Measurements from ENCODE around the gene UBE2F.
"Not testable (repeated sequence)": the region's sequence is repeated elsewhere in the genome, so short reads cannot be mapped to it uniquely, and the experiment has no call there.

UBE2F gene

DNA sequence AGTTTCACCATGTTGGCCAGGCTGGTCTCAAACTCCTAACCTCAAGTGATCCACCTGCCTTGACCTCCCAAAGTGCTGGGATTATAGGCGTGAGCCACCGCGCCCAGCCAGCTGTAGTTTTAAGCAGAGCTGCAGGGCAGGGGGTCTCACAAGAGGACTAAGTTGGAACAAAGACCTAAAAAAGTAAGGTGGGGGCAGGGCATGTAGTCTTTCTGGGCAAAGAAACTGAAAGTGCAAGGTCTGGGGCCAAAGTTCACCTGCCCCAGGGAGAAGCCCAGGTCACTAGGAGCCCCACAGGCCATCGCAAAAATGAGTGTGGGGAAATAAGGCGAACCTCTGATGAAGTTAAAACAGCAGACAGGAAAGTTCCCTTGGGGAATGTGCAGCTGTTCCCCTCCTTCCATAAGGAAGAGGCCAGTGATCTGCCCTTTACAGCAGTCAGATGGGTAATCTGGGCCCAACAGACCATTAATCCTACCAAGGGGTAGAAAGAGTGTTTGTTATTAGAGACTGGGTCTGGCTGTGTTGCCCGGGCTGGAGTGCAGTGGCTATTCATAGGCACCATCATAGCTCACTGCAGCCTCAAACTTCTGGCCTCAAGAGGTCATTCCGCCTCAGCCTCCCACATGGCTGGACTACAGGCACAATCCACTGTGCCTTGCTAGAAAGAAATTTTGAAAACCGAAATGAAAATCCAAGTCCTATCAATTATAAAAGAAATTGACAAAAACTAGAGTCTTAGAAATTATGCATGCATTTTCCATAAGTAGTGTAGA is 96.8 kb downstream of the UBE2F start:
- H3K9me3 ChIP-seq (ENCODE audit: control insufficient read depth in 5 of 5, low read length in 5 of 5), result no peaks in the 10 kb centered on the region

DNA sequence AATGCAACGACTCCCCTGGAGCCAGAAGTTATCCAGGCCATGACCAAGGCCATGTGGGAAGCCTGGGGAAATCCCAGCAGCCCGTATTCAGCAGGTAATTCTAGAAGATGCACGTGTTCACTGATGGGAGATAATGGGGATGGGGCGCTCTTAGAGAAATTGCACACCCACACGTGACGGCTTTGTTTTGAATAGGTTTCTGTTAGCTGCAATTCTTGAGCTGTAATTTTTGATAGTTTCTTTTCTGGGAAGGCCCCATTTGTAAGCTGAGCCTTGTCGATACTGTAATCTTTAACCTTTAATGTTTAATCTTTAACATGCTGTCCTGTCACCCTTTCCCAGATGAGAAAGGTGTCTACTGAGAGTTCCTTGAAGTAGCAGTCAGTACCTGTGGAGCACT is 97.6 kb downstream of the UBE2F start:
- no peaks in the 10 kb centered on the region for H3K9me3 ChIP-seq (ENCODE audit: control insufficient read depth in 5 of 5, low read length in 5 of 5)
- H3K36me3 ChIP-seq (ENCODE audit: control insufficient read depth in 5 of 5, insufficient read depth in 5 of 5, low read length in 5 of 5), result peaks cover 3 to 28% (median 11%) of the 10 kb centered on the region in 5 donors
- H3K27ac ChIP-seq (ENCODE audit: low read depth, low read length), result no peak overlapping the region
- no peak overlapping the region for H3K4me3 ChIP-seq (ENCODE audit: low read depth in 1 of 5, low read length in 5 of 5)
- no peak overlapping the region for H3K9ac ChIP-seq (ENCODE audit: low read length in 5 of 5)
- H3K4me1 ChIP-seq (ENCODE audit: control insufficient read depth in 5 of 5, insufficient read depth in 5 of 5, low read length in 5 of 5), result peaks cover 10 to 25% (median 20%) of the 10 kb centered on the region in 5 donors
- H3K27me3 ChIP-seq (ENCODE audit: control insufficient read depth in 5 of 5, insufficient read depth in 4 of 5, low read length in 5 of 5), result no peaks in the 10 kb centered on the region

More for the DNA sequence above, 96.8 kb downstream of the UBE2F start:
- no peaks in the 10 kb centered on the region for H3K27me3 ChIP-seq (ENCODE audit: control insufficient read depth in 5 of 5, insufficient read depth in 4 of 5, low read length in 5 of 5)
- peaks cover 3 to 24% (median 8%) of the 10 kb centered on the region in 5 donors for H3K36me3 ChIP-seq (ENCODE audit: control insufficient read depth in 5 of 5, insufficient read depth in 5 of 5, low read length in 5 of 5)
- peaks cover 10 to 23% (median 19%) of the 10 kb centered on the region in 5 donors for H3K4me1 ChIP-seq (ENCODE audit: control insufficient read depth in 5 of 5, insufficient read depth in 5 of 5, low read length in 5 of 5)
- H3K4me3 ChIP-seq (ENCODE audit: low read depth in 1 of 5, low read length in 5 of 5), result no peak overlapping the region
- H3K27ac ChIP-seq (ENCODE audit: low read depth, low read length), result no peak overlapping the region
- no peak overlapping the region for H3K9ac ChIP-seq (ENCODE audit: low read length in 5 of 5)

DNA sequence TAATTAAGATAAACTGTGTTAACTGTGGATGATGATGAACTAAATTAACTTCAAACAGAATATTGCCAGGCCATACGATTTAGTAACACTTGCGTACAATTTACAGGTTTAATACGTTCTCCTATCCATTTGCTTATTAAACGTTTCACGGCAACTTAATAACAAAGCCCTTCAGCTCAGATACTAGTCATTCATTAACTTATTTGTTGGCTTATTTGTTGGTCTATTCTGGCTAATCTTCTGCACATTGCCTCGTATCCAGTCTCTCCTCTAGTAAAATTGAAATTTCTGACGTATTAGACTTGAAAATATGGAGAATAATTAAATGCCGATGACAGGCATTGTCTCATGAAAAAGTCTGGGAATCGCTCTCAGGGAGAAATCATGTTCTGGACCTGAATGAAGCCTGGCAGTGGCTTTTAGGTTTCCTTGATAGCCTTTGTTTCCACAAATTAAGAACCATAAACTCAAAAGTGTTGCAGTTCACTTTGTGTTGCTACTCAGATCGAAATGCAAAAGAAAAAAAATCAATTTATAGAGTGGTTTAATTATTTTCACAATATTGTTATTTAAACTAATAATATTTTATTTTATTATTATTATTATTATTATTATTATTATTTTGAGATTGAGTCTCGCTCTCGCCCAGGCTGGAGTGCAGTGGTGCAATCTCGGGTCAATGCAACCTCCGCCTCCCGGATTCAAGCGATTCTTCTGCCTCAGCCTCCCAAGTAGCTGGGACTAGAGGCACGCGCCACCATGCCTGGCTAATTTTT is 98.4 kb downstream of the UBE2F start:
- Histone ChIP-seq H3K9ac (ENCODE audit: low read length in 5 of 5) (no peak overlapping the region), H3K4me3 (ENCODE audit: low read depth in 1 of 5, low read length in 5 of 5) (no peak overlapping the region), H3K4me1 (ENCODE audit: control insufficient read depth in 5 of 5, insufficient read depth in 5 of 5, low read length in 5 of 5) (peaks cover 5 to 18% (median 13%) of the 10 kb centered on the region in 5 donors), H3K36me3 (ENCODE audit: control insufficient read depth in 5 of 5, insufficient read depth in 5 of 5, low read length in 5 of 5) (peaks cover 3 to 36% (median 18%) of the 10 kb centered on the region in 5 donors), H3K27ac (ENCODE audit: low read depth, low read length) (no peak overlapping the region), H3K9me3 (ENCODE audit: control insufficient read depth in 5 of 5, low read length in 5 of 5) (no peaks in the 10 kb centered on the region), H3K27me3 (ENCODE audit: control insufficient read depth in 5 of 5, insufficient read depth in 4 of 5, low read length in 5 of 5) (no peaks in the 10 kb centered on the region)

DNA sequence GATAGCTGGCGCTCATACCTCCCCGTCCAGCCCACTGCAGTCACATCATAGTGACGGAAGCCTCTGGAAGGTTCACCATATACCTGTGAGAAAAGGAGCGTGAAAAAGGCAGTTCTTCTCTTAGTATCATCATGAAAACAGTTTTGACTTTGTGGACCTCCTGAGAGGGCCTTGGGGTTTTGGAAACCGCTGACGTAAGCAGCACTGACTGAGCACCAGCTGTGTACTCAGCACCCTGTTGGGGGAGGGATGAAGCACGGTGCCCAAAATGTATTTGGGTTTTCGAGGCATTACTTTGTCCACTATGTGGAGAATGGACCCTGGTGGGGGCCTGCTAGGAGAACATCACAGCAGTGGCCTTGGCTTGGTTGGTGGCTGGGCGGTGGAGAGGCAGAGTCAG is 99.4 kb downstream of the UBE2F start:
- Histone ChIP-seq H3K9ac (ENCODE audit: low read length in 5 of 5) (no peak overlapping the region), H3K4me1 (ENCODE audit: control insufficient read depth in 5 of 5, insufficient read depth in 5 of 5, low read length in 5 of 5) (peaks cover 5 to 14% (median 9%) of the 10 kb centered on the region in 5 donors), H3K36me3 (ENCODE audit: control insufficient read depth in 5 of 5, insufficient read depth in 5 of 5, low read length in 5 of 5) (peaks cover 3 to 36% (median 18%) of the 10 kb centered on the region in 5 donors), H3K27ac (ENCODE audit: low read depth, low read length) (no peak overlapping the region), H3K9me3 (ENCODE audit: control insufficient read depth in 5 of 5, low read length in 5 of 5) (no peaks in the 10 kb centered on the region), H3K4me3 (ENCODE audit: low read depth in 1 of 5, low read length in 5 of 5) (no peak overlapping the region), H3K27me3 (ENCODE audit: control insufficient read depth in 5 of 5, insufficient read depth in 4 of 5, low read length in 5 of 5) (no peaks in the 10 kb centered on the region)

DNA sequence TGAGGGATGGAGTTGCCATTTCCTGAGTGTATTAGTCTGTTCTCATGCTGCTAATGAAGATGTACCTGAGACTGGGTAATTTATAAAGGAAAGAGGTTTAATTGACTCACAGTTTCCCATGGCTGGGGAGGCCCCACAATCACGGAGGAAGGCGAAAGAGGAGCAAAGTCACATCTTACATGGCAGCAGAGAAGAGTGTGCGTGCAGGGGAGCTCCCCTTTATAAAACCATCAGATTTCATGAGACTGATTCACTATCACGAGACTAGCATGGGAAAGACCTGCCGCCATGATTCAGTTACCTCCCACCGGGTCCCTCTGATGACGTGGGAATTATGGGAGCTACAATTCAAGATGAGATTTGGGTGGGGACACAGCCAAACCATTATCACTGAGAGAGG is 99.9 kb downstream of the UBE2F start:
- H3K36me3 ChIP-seq (ENCODE audit: control insufficient read depth in 5 of 5, insufficient read depth in 5 of 5, low read length in 5 of 5), result peaks cover 3 to 36% (median 18%) of the 10 kb centered on the region in 5 donors
- H3K4me3 ChIP-seq (ENCODE audit: low read depth in 1 of 5, low read length in 5 of 5); H3K9me3 ChIP-seq (ENCODE audit: control insufficient read depth in 5 of 5, low read length in 5 of 5); H3K4me1 ChIP-seq (ENCODE audit: control insufficient read depth in 5 of 5, insufficient read depth in 5 of 5, low read length in 5 of 5); H3K9ac ChIP-seq (ENCODE audit: low read length in 5 of 5); H3K27me3 ChIP-seq (ENCODE audit: control insufficient read depth in 5 of 5, insufficient read depth in 4 of 5, low read length in 5 of 5); H3K27ac ChIP-seq (ENCODE audit: low read depth, low read length): not testable (repeated sequence)

DNA sequence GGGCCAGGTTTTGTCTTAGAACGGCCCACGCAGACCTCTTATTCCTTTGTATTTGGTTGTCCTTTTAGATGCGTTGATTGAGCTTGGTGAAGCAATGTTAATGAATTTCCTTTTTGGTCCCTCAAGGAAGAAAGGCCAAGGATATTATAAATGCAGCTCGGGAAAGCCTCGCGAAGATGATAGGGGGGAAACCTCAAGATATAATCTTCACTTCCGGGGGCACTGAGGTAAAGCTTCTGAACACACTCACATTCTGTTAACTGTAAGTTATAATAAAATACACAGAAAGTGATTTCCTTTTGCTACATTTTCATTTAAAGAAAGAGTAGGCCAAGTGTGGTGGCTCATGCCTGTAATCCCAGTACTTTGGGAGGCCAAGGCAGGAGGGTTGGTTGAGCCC is 101.1 kb downstream of the UBE2F start:
- peaks cover 0 to 5% (median 0%) of the 10 kb centered on the region in 5 donors for H3K4me1 ChIP-seq (ENCODE audit: control insufficient read depth in 5 of 5, insufficient read depth in 5 of 5, low read length in 5 of 5)
- H3K27me3 ChIP-seq (ENCODE audit: control insufficient read depth in 5 of 5, insufficient read depth in 4 of 5, low read length in 5 of 5), result no peaks in the 10 kb centered on the region
- H3K9me3 ChIP-seq (ENCODE audit: control insufficient read depth in 5 of 5, low read length in 5 of 5), result peaks cover 0 to 4% (median 2%) of the 10 kb centered on the region in 5 donors
- no peak overlapping the region for H3K9ac ChIP-seq (ENCODE audit: low read length in 5 of 5)
- H3K4me3 ChIP-seq (ENCODE audit: low read depth in 1 of 5, low read length in 5 of 5), result no peak overlapping the region
- H3K36me3 ChIP-seq (ENCODE audit: control insufficient read depth in 5 of 5, insufficient read depth in 5 of 5, low read length in 5 of 5), result peaks cover 10 to 41% (median 23%) of the 10 kb centered on the region in 5 donors
- H3K27ac ChIP-seq (ENCODE audit: low read depth, low read length), result no peak overlapping the region

DNA sequence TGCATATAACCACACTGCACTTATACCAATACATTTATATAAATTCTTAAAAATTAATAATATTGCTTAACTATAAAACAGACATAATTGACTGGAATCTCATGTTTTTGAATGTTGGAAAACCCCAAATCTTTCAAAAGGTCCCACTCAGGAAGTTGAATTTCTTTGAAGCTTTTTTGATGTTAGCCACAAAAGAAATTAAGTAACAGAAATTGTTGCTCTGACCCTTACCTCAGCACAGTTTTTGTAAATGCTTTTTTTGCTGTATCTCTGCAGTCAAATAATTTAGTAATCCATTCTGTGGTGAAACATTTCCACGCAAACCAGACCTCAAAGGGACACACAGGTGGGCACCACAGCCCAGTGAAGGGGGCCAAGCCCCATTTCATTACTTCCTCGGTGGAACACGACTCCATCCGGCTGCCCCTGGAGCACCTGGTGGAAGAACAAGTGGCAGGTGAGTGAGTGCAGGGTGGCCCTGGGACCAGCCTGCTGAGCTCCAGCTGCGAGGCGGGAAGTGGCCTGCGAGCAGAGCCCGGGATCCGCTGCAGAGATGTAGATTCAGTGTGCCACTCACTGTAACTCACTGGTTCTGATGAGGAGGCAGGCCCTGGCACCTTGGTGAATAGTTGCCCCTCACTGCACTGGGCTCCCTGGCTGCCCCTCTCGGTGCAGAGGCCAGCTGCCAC is 102.4 kb downstream of the UBE2F start:
- peaks cover 0 to 5% (median 0%) of the 10 kb centered on the region in 5 donors for H3K4me1 ChIP-seq (ENCODE audit: control insufficient read depth in 5 of 5, insufficient read depth in 5 of 5, low read length in 5 of 5)
- H3K9me3 ChIP-seq (ENCODE audit: control insufficient read depth in 5 of 5, low read length in 5 of 5), result peaks cover 0 to 4% (median 2%) of the 10 kb centered on the region in 5 donors
- no peak overlapping the region for H3K27ac ChIP-seq (ENCODE audit: low read depth, low read length)
- H3K27me3 ChIP-seq (ENCODE audit: control insufficient read depth in 5 of 5, insufficient read depth in 4 of 5, low read length in 5 of 5), result no peaks in the 10 kb centered on the region
- no peak overlapping the region for H3K4me3 ChIP-seq (ENCODE audit: low read depth in 1 of 5, low read length in 5 of 5)
- H3K9ac ChIP-seq (ENCODE audit: low read length in 5 of 5), result no peak overlapping the region
- peaks cover 15 to 41% (median 23%) of the 10 kb centered on the region in 5 donors for H3K36me3 ChIP-seq (ENCODE audit: control insufficient read depth in 5 of 5, insufficient read depth in 5 of 5, low read length in 5 of 5)

DNA sequence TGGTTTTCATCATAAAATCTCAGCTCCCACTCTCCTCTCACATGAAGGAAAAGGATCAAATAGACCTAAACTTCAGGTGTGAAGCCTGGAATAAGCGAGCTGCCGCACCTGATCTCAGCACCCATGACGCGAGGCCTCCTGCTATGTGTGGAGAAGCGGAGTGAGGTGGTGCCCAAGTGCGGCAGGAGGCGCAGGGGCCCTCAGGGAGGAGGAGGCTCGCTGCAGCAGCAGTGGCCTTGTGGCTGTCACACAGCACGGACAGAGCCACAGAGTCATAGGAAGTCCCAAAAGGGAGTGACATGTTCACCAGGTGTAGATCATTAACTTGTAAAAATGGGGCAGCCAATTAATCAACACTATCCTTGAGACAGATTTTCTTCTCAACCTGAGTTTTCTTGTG is 103.1 kb downstream of the UBE2F start:
- Histone ChIP-seq H3K36me3 (ENCODE audit: control insufficient read depth in 5 of 5, insufficient read depth in 5 of 5, low read length in 5 of 5) (peaks cover 15 to 36% (median 21%) of the 10 kb centered on the region in 5 donors), H3K4me3 (ENCODE audit: low read depth in 1 of 5, low read length in 5 of 5) (no peak overlapping the region), H3K4me1 (ENCODE audit: control insufficient read depth in 5 of 5, insufficient read depth in 5 of 5, low read length in 5 of 5) (peaks cover 0 to 5% (median 0%) of the 10 kb centered on the region in 5 donors), H3K27ac (ENCODE audit: low read depth, low read length) (no peak overlapping the region), H3K9ac (ENCODE audit: low read length in 5 of 5) (no peak overlapping the region), H3K27me3 (ENCODE audit: control insufficient read depth in 5 of 5, insufficient read depth in 4 of 5, low read length in 5 of 5) (no peaks in the 10 kb centered on the region), H3K9me3 (ENCODE audit: control insufficient read depth in 5 of 5, low read length in 5 of 5) (peaks cover 0 to 4% (median 2%) of the 10 kb centered on the region in 5 donors)

DNA sequence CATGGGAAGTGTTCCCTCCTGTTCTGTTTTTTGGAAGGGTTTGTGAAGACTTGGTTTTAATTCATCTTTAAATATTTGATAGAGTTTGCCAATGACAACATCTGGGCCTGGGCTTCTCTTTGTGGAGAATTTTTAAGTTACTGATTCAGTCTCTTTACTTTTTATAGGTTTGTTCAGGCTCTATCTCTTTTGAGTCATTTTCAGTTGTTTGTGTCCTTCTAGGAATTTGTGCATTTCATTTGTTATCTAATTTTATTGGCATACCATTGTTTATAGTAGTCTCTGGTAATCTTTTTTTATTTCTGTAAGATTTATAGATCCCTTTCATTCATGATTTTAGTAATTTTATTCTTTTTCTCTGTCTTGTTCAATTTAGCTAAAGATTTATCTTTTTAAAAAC is 108.6 kb downstream of the UBE2F start:
- Histone ChIP-seq H3K9me3 (ENCODE audit: control insufficient read depth in 5 of 5, low read length in 5 of 5) (peaks cover 0 to 4% (median 2%) of the 10 kb centered on the region in 5 donors), H3K4me1 (ENCODE audit: control insufficient read depth in 5 of 5, insufficient read depth in 5 of 5, low read length in 5 of 5) (no peaks in the 10 kb centered on the region), H3K9ac (ENCODE audit: low read length in 5 of 5) (no peak overlapping the region), H3K36me3 (ENCODE audit: control insufficient read depth in 5 of 5, insufficient read depth in 5 of 5, low read length in 5 of 5) (peaks cover 0 to 14% (median 7%) of the 10 kb centered on the region in 5 donors), H3K27ac (ENCODE audit: low read depth, low read length) (no peak overlapping the region), H3K4me3 (ENCODE audit: low read depth in 1 of 5, low read length in 5 of 5) (no peak overlapping the region), H3K27me3 (ENCODE audit: control insufficient read depth in 5 of 5, insufficient read depth in 4 of 5, low read length in 5 of 5) (no peaks in the 10 kb centered on the region)

Measured in subcutaneous abdominal adipose tissue (tissue), 5 donors.